ENCODE data around the gene NAIF1. TPM values are rescaled to one million over a fixed set of nuclear protein-coding genes. Genes with fewer than 3 reads are reported as not detected.
"Not testable (repeated sequence)": the region's sequence is repeated elsewhere in the genome, so short reads cannot be mapped to it uniquely, and the experiment has no call there.

The NAIF1 gene
- total RNA-seq, 1 donor from 2014 or later: 48.2 TPM

DNA sequence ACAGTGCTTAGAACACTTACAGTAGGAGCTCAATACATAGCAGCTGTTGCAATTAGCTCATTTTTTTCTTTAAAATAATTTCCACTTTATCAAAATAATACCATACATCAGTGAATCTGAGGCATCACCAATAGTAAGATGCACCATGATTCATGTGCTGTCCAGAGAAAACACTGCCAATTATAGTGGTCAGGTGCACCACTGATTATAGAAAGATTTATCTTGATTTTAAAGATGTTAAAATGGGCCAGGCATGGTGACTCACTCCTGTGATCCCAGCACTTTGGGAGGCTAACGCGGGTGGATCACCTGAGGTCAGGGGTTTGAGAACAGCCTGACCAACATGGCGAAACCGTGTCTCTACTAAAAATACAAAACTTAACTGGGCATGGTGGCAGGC lies 39.4 kb downstream of the NAIF1 start:
- no peaks in the 10 kb centered on the region for H3K36me3 ChIP-seq
- no peak for DNase-seq (ENCODE audit: low spot score in 2 of 2)
- H3K4me3 ChIP-seq: no peak overlapping the region
- H3K9me3 ChIP-seq: no peaks in the 10 kb centered on the region
- no peaks in the 10 kb centered on the region for H3K27me3 ChIP-seq
- TF ChIP-seq, protein P1, sequence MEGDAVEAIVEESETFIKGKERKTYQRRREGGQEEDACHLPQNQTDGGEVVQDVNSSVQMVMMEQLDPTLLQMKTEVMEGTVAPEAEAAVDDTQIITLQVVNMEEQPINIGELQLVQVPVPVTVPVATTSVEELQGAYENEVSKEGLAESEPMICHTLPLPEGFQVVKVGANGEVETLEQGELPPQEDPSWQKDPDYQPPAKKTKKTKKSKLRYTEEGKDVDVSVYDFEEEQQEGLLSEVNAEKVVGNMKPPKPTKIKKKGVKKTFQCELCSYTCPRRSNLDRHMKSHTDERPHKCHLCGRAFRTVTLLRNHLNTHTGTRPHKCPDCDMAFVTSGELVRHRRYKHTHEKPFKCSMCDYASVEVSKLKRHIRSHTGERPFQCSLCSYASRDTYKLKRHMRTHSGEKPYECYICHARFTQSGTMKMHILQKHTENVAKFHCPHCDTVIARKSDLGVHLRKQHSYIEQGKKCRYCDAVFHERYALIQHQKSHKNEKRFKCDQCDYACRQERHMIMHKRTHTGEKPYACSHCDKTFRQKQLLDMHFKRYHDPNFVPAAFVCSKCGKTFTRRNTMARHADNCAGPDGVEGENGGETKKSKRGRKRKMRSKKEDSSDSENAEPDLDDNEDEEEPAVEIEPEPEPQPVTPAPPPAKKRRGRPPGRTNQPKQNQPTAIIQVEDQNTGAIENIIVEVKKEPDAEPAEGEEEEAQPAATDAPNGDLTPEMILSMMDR (IDR thresholded peaks at IDR 0.05): no peak
- H3K4me1 ChIP-seq: no peaks in the 10 kb centered on the region
- intact Hi-C loops (cut with DNase I): no loop called here
- H3K27ac ChIP-seq: no peak overlapping the region

- Histone ChIP-seq H3K4me1 (no peaks in the 10 kb centered on the region), H3K4me3 (no peak overlapping the region), H3K36me3 (no peaks in the 10 kb centered on the region), H3K27ac (no peak overlapping the region), H3K9me3 (no peaks in the 10 kb centered on the region), H3K27me3 (no peaks in the 10 kb centered on the region)
- intact Hi-C loops (cut with DNase I): no loop called here
- no peak for DNase-seq (ENCODE audit: low spot score in 2 of 2)
- TF ChIP-seq, protein P1 (IDR thresholded peaks at IDR 0.05): no peak
Observed at GRCh38 chr9:128026773-128027541, 40.2 kb downstream of the NAIF1 start.

- no peak overlapping the region for H3K27ac ChIP-seq
Observed at GRCh38 chr9:128026255-128026772, 40.8 kb downstream of the NAIF1 start.

GRCh38 chr9:128025736-128026135 lies 41.4 kb downstream of the NAIF1 start:
- Histone ChIP-seq H3K27me3 (no peaks in the 10 kb centered on the region), H3K9me3 (no peaks in the 10 kb centered on the region), H3K4me1 (no peaks in the 10 kb centered on the region), H3K4me3 (no peak overlapping the region), H3K36me3 (no peaks in the 10 kb centered on the region), H3K27ac (no peak overlapping the region)
- DNase-seq (ENCODE audit: low spot score in 2 of 2): no peak
- TF ChIP-seq, protein P1 (IDR thresholded peaks at IDR 0.05): no peak
- intact Hi-C loops (cut with DNase I): no loop called here

More at GRCh38 chr9:128026255-128026772, 40.8 kb downstream of the NAIF1 start:
- Histone ChIP-seq H3K4me1 (no peaks in the 10 kb centered on the region), H3K9me3 (no peaks in the 10 kb centered on the region), H3K4me3 (no peak overlapping the region), H3K27me3 (no peaks in the 10 kb centered on the region), H3K36me3 (no peaks in the 10 kb centered on the region)
- intact Hi-C loops (cut with DNase I): no loop called here
- TF ChIP-seq, protein P1 (IDR thresholded peaks at IDR 0.05): no peak
- no peak for DNase-seq (ENCODE audit: low spot score in 2 of 2)

DNA sequence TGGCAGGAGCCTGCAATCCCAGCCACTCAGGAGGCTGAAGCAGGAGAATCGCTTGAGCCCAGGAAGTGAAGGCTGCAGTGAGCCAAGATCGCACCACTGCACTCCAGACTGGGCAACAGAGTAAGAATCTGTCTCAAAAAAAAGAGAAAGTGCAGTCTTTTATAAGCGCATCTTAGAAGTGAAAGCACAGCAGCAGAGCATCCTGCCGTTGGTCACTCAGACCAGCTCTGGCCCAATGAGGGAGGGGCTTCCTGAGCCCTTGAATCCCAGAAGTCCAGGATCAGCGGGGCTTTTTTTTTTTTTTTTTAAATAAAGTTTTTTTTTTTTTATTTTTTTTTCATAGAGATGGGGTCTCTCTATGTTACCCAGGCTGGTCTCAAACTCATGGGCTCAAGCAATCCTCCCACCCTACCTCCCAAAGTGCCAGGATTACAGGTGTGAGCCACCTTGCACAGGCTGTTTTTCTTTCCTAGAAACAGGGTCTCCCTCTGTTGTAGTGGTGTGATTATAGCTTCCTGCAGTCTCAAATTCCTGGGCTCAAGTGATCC lies 42.3 kb downstream of the NAIF1 start:
- Histone ChIP-seq H3K9me3 (no peaks in the 10 kb centered on the region), H3K4me3 (no peak overlapping the region), H3K4me1 (no peaks in the 10 kb centered on the region), H3K27me3 (no peaks in the 10 kb centered on the region), H3K36me3 (no peaks in the 10 kb centered on the region), H3K27ac (no peak overlapping the region)
- TF ChIP-seq, protein P1 (IDR thresholded peaks at IDR 0.05): no peak
- intact Hi-C loops (cut with DNase I): no loop called here
- no peak for DNase-seq (ENCODE audit: low spot score in 2 of 2)

DNA sequence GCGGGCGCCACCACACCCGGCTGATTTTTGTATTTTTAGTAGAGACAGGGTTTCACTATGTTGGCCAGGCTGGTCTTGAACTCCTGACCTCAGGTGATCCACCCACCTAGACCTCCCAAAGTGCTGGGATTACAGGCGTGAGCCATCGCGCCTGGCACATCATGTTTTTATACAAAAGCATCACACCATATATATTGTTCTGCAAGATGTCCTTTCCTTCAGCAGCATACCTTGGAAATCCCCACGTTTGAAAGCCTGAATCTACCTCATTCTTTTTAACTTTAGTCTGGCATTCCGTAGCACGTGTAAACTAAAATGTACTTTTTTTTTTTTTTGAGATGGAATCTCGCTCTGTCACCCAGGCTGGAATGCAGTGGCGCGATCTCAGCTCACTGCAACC lies 43.4 kb downstream of the NAIF1 start:
- H3K27ac ChIP-seq; intact Hi-C loops (cut with DNase I); DNase-seq (ENCODE audit: low spot score in 2 of 2); H3K27me3 ChIP-seq; H3K4me3 ChIP-seq; H3K4me1 ChIP-seq; H3K9me3 ChIP-seq; H3K36me3 ChIP-seq: not testable (repeated sequence)
